ENCODE data around the gene PLPPR1.

DNA sequence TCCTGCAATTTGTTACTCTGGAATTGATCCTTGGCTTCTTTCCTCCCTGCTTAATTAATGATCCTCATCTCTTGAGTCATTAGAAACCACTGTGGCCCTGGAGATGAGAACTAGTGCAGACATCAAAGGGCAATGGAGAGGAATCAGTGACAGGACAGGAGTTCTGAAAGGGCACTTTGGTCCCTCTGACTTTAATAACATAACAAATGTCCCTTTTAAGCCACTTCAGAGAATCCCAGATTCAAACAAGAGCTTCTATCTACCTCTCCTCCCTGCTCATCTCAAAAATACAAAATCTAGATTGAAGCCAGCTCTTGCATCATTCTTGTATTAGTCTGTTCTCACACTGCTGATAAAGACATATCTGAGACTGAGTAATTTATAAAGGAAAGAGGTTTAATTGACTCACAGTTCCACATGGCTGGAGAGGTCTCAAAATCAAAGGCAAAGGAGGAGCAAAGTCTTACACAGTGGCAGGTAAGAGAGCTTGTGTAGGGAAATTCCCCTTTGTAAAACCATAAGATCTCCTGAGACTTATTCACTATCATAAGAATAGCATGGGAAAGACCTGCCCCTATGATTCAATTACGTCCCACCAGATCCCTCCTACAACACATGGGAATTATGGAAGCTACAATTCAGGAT, 139.1 kb downstream of the PLPPR1 start:
- no peak for TF ChIP-seq POLR2A (IDR thresholded peaks at IDR 0.05)
- TF ChIP-seq, protein P1, sequence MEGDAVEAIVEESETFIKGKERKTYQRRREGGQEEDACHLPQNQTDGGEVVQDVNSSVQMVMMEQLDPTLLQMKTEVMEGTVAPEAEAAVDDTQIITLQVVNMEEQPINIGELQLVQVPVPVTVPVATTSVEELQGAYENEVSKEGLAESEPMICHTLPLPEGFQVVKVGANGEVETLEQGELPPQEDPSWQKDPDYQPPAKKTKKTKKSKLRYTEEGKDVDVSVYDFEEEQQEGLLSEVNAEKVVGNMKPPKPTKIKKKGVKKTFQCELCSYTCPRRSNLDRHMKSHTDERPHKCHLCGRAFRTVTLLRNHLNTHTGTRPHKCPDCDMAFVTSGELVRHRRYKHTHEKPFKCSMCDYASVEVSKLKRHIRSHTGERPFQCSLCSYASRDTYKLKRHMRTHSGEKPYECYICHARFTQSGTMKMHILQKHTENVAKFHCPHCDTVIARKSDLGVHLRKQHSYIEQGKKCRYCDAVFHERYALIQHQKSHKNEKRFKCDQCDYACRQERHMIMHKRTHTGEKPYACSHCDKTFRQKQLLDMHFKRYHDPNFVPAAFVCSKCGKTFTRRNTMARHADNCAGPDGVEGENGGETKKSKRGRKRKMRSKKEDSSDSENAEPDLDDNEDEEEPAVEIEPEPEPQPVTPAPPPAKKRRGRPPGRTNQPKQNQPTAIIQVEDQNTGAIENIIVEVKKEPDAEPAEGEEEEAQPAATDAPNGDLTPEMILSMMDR (IDR thresholded peaks at IDR 0.05): no peak
